Suprapubic skin (tissue), 3 donors: ENCODE data around the gene PAXX.

Experiments
- POLR2AphosphoS5 ChIP-seq, 3 donors: sonication (generic); formaldehyde crosslinking; IDR thresholded peaks; one replicate each; pipeline ENCODE4 v1.6.1; 2017; ENCODE audit warnings: antibody characterized with exemption in 3 of 3
- TF ChIP-seq, protein P1 (sequence below), 2 donors: fragments of 200-600 bp in 1 of 2; fragments of 450-650 bp in 1 of 2; sonication (generic) in 1 of 2; IDR thresholded peaks; one replicate each; pipeline ENCODE4 v1.5.1; 2016 to 2019; ENCODE audit warnings: antibody characterized with exemption in 2 of 2, mild to moderate bottlenecking in 1 of 2, moderate library complexity in 1 of 2

DNA sequence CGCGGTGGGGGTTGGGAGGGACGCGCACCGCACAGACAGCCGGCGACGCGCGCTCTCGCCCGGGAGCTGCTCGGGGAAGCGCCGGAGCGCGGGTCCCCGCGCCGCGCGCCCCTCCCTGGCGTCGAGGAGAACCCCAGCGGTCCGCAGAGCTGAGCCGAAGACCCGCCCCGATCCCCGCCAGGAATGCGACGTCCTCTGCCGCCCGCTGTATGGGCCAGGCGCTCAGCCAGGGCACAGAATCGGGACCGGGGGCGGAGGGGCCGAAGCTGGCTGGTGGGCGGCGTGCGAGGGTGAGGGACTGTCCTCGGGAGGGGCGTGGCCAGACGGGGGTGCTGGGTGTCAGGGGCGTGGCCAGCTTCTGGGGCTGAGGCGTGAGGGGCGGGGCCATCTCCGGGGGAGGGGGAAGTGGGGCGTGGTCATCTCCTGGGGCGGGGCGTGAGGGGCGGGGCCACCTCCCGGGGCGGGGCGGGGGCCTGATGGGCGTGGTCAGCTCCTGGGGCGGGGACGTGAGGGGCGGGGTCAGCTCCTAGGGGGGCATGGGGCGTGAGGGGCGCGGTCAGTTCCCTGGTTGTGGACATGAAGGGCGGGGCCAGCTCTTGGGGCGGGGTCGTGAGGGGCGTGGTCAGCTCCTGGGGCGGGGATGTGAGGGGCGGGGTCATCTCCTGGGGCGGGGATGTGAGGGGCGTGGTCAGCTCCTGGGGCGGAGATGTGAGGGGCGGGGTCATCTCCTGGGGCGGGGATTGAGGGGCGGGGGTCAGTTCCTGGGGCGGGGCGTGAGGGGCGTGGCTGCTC, 14.0 kb upstream of the PAXX start:
- TF ChIP-seq, protein P1, sequence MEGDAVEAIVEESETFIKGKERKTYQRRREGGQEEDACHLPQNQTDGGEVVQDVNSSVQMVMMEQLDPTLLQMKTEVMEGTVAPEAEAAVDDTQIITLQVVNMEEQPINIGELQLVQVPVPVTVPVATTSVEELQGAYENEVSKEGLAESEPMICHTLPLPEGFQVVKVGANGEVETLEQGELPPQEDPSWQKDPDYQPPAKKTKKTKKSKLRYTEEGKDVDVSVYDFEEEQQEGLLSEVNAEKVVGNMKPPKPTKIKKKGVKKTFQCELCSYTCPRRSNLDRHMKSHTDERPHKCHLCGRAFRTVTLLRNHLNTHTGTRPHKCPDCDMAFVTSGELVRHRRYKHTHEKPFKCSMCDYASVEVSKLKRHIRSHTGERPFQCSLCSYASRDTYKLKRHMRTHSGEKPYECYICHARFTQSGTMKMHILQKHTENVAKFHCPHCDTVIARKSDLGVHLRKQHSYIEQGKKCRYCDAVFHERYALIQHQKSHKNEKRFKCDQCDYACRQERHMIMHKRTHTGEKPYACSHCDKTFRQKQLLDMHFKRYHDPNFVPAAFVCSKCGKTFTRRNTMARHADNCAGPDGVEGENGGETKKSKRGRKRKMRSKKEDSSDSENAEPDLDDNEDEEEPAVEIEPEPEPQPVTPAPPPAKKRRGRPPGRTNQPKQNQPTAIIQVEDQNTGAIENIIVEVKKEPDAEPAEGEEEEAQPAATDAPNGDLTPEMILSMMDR (IDR thresholded peaks at IDR 0.05) = no peak
- TF ChIP-seq POLR2AphosphoS5 (IDR thresholded peaks at IDR 0.05) = no peak
